HG03095 (cell line): ENCODE data around the gene CERS5.

ENCODE experiments used
- ATAC-seq: cut with Tn5 transposase; IDR thresholded peaks from one replicate; pipeline ENCODE4 v1.9.1; 2021; ENCODE audit warnings: moderate library complexity; ENCODE audit not compliant: unreplicated experiment

The CERS5 gene

DNA sequence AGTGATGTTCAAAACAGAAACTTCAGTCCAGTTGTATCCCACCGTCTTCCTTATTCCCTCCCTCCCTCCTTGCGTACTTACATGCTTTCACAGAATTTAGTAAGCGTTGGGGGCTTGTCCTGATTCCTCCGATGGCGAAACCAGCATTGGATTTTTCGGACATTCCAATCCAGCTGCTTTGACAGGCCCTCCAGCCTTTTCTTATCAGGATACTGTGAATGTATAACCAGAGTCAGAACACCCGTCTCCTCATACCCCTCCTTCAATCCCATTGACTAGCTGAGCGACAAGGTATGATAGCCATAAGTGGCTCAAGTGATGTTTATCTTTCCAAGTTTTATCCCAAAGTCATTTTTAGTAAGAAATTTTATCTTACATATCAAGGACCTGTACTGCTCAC, 24.2 kb downstream of the CERS5 start:
- no peak for ATAC-seq

GRCh38 chr12:50132505-50133135, 34.5 kb downstream of the CERS5 start:
- no peak for ATAC-seq

DNA sequence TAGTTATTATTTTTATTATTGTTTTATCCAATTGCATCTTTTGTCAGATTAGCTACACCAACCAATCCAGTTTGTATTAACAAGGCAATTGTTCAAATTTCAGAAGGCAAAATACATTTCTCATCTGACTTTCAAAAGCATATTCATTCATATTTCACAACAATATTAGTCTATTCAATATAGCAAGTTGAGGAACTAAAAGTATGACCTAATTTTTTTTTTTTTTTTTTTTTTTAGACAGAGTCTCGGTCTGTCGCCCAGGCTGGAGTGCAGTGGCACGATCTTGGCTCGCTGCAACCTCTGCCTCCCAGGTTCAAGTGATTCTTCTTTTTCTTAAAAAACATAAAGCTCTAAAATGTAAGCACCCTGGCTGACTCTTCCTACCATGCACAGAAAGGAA, 37.9 kb downstream of the CERS5 start:
- no peak for ATAC-seq

GRCh38 chr12:50127546-50127945, 39.6 kb downstream of the CERS5 start:
- ATAC-seq = no peak

- no peak for ATAC-seq
Observed at GRCh38 chr12:50123203-50123602, 44.0 kb downstream of the CERS5 start.

DNA sequence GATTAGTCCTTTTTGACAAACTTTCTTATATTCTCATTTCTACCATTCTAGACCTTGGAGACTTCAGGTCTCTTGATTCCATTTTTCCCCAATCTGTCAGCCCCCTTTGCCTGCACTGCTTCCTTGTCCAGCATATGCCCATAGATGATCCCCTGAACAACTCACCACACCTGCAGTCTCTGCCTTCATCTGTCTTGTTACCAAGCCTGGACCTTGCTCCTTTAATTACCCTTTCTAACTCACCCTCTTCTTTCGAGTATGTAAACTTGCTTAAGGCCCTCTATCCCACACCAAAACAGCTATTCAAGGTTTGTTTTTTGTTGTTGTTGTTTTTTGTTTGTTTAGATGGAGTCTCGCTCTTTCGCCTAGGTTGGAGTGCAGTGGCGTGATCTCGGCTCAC, 45.5 kb downstream of the CERS5 start:
- no peak for ATAC-seq

GRCh38 chr12:50120953-50121352, 46.2 kb downstream of the CERS5 start:
- no peak for ATAC-seq

- no peak for ATAC-seq
Observed at GRCh38 chr12:50120521-50120920, 46.6 kb downstream of the CERS5 start.

- ATAC-seq = no peak
Observed at GRCh38 chr12:50119387-50119786, 47.8 kb downstream of the CERS5 start.

DNA sequence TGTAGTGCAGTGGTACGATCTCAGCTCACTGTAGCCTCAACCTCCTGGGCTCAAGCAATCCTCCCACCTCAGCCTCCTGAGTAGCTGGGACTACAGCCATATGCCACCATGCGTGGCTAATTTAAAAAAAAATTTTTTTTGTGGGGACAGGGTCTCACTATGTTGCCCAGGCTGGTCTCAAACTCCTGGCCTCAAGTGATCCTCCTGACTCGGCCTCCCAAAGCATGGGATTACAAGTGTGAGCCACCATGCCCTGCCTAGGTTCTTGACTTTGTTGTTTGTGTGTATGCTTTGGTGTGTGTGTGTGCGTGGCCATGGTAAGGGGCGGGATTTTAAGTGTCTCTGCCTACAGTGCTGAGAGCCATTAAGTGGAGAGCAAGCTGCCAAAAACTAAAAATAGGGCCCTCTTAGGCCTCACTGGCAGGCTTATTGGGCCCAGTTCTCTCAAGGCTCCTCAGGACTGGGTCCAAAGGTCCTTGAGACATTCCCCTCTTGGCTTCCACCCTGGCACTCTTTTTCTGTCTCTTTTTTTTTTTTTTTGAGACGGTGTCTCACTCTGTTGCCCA, 50.0 kb downstream of the CERS5 start:
- ATAC-seq = no peak

GRCh38 chr12:50112456-50113218, 54.5 kb downstream of the CERS5 start:
- ATAC-seq = no peak

- peak; percentile 71 for ATAC-seq
Observed at GRCh38 chr12:50111693-50112455, 55.3 kb downstream of the CERS5 start, which contains the start of gene COX14. Gene COX14, plus strand, starts transcription at chr12:50112236. Its CDS starts 7,808 bp downstream, at chr12:50120044.

DNA sequence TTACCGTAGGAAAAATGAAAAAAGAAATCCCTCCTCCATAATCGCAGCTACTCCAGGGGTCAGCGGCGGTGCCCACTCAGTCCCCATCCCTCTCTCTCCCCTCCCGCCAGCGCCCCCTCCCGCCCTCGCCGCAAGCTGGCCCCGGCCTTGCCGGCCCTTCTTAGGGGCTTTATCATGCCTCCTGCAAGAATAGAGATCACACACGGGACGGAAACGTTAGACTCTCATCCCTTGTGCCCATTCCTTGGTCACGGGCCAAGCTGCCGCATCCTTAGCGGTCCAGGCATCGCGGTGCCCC, 55.8 kb downstream of the CERS5 start:
- peak; percentile 1 for ATAC-seq

DNA sequence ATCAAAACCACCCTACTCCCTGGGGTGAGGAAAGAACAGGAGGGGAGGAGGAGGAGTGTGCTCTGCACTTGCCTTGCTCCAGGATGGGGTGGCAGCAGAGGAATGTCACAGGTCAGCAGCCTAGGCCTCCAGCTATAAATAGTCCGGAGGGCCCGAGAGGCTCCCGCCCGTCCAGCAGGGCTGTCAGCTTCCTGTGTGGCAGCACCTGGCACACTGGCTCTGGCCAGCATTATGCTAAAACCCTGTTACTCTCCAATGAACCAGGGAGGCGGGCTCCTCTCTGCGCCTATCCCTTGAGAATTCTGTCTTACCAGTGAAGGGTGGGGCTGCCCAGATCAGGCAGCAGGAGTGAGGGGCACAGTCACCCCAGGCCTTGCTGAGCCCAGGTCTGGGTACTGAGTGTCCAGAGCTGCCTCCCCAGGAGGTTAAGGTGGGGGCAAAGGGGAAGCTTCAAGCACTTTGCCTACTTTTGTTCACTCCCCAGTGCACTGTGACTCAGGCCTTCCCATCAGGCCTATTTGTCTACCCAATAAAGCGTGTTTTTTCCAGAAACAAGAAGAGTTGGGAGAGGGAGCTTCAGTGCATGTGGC, 56.3 kb downstream of the CERS5 start:
- ATAC-seq = no peak

GRCh38 chr12:50110127-50110761, 56.9 kb downstream of the CERS5 start:
- ATAC-seq = no peak

GRCh38 chr12:50109319-50109718, 57.9 kb downstream of the CERS5 start:
- ATAC-seq = no peak

- ATAC-seq = no peak
Observed at GRCh38 chr12:50107416-50108268, 59.5 kb downstream of the CERS5 start.

- no peak for ATAC-seq
Observed at GRCh38 chr12:50106907-50107306, 60.3 kb downstream of the CERS5 start.

DNA sequence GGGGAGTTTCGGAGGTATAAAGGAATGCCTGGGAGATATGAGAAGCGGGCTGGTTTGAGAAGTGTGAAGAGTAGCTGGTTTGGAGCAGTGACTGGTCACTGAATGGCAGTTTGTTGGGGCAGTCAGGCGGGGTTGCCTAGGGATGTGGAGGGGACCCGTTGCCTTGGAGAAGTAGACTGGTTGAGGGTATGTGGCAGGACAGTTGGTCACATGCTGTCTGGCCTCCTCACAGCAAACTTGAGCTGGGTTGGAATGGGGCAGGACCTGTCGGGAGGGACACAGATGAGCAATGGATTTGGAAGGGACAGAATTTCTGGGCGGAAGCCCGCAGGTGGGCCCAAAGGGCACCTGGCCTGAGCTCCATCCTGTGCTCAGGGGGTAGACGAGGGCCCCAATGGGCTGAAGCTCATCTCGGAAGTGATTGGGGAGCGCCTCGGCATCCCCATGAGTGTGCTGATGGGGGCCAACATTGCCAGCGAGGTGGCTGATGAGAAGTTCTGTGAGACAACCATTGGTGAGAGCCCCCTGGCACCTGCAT, 61.2 kb downstream of the CERS5 start:
- ATAC-seq = no peak
